Common myeloid progenitor, CD34-positive (primary cell): ENCODE measurements around the gene C1QTNF12.

Source experiments
- CTCF ChIA-PET: fragments of 350-600 bp; sonication (Branson Sonifier 250); formaldehyde crosslinking; loops from one replicate; lab custom pipeline; 2021; ENCODE audit warnings: antibody characterized with exemption; lab: Charles Lee
- POLR2A ChIA-PET: fragments of 350-600 bp; sonication (Branson Sonifier 250); formaldehyde crosslinking; loops from one replicate; lab custom pipeline; 2021; ENCODE audit warnings: antibody characterized with exemption; lab: Charles Lee
- DNase-seq, 3 donors: peaks; one replicate each; pipeline versions ENCODE4 v3.0.0 to v3.0.0-alpha.2; 2013
- H3K27ac ChIP-seq, 2 experiments: 1 replicate in 1 of 2; 2 replicates in 1 of 2; pipeline ENCODE4 v1.7.0; 2013; ENCODE audit warnings: inconsistent platforms in 2 of 2, low read length in 2 of 2, mild to moderate bottlenecking in 2 of 2, low read depth in 1 of 2, moderate library complexity in 1 of 2; ENCODE audit not compliant: severe bottlenecking in 2 of 2, insufficient read depth in 1 of 2, poor library complexity in 1 of 2
- H3K27me3 ChIP-seq, 5 experiments: replicated peaks in 2 of 5; 1 replicate in 3 of 5; 2 replicates in 2 of 5; pipeline versions ENCODE4 v1.6.1 to v1.7.0; 2013; ENCODE audit warnings: low read length in 4 of 5, mild to moderate bottlenecking in 2 of 5, moderate library complexity in 2 of 5, inconsistent platforms in 1 of 5; ENCODE audit not compliant: insufficient read depth in 5 of 5, control insufficient read depth in 4 of 5
- H3K36me3 ChIP-seq, 4 experiments: 1 replicate in 2 of 4; 2 replicates in 2 of 4; pipeline versions ENCODE4 v1.6.1 to v1.7.0; 2013; ENCODE audit warnings: low read length in 3 of 4, control low read depth in 1 of 4, mild to moderate bottlenecking in 1 of 4; ENCODE audit not compliant: control insufficient read depth in 4 of 4, insufficient read depth in 4 of 4
- H3K4me1 ChIP-seq, 4 experiments: 1 replicate in 3 of 4; 2 replicates in 1 of 4; pipeline versions ENCODE4 v1.6.1 to v1.7.1; 2013; ENCODE audit warnings: low read length in 3 of 4, mild to moderate bottlenecking in 3 of 4, control low read depth in 1 of 4, inconsistent platforms in 1 of 4, moderate library complexity in 1 of 4; ENCODE audit not compliant: control insufficient read depth in 4 of 4, insufficient read depth in 4 of 4; ENCODE audit errors: control extremely low read depth in 1 of 4
- H3K4me3 ChIP-seq, 7 experiments: 1 replicate in 4 of 7; 2 replicates in 3 of 7; pipeline versions ENCODE4 v1.5.1 to v1.7.0; 2013; ENCODE audit warnings: mild to moderate bottlenecking in 7 of 7, low read length in 6 of 7, moderate library complexity in 6 of 7, inconsistent platforms in 2 of 7, low read depth in 2 of 7, control low read depth in 1 of 7; ENCODE audit not compliant: insufficient read depth in 4 of 7, control insufficient read depth in 1 of 7; ENCODE audit errors: extremely low read depth in 1 of 7
- H3K9me3 ChIP-seq, 5 experiments: 1 replicate in 4 of 5; 2 replicates in 1 of 5; pipeline versions ENCODE4 v1.6.1 to v1.7.1; 2013; ENCODE audit warnings: low read length in 4 of 5, mild to moderate bottlenecking in 2 of 5, inconsistent platforms in 1 of 5, low read depth in 1 of 5, moderate library complexity in 1 of 5; ENCODE audit not compliant: control insufficient read depth in 4 of 5, insufficient read depth in 2 of 5; ENCODE audit errors: control extremely low read depth in 1 of 5
- WGBS: methylation state at CpG from one replicate; pipeline ENCODE4 v1.1.5; 2013; ENCODE audit not compliant: insufficient coverage; 5-methylcytosine and 5-hydroxymethylcytosine counted together

Gene C1QTNF12

DNA sequence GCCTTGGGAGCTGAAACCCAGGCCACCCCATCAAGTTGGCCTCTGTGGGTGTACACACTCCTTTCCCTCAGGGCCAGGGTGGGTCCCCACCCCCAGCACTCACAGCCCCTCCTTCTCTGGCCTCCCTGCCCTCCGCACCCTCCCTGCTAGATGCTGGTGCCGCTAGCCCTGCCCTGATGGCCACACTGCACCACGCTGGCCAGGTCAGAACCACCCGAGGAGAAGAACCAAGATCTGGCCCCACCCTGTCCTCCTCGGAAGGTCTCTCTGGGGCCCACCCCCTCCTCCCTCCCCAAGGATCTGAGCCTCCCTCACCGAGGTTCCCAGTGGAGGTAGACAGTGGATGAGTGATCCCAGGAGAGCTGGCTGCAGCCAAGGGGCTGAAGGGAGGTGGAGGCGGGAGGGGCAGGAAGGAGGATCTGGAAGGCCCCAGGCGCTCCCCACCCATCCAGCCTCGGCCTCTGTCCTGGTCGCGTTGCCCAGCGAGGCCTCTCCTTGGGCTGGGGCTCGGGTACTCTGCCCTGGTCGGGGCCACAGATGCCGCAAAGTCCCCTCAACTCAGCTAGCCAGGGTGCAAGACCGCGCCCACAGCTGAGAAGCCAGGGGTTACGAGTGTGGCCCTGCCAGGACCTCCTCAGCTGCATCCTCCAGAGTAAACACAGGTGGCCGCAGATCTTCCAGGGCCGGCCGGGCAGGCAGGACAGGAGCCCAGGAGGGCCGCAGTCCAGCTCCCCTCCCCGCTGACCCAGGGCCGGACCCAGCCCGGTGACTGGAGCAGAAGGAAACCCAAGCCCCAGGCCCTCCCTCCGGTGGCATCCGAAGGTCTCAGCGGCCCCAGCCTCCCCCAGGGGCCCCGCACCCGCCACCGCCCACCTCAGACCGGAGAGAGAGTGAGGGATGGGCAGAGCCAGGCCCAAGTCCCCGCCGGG lies 9.3 kb downstream of the C1QTNF12 start:
- DNase-seq = no peak
- H3K36me3 ChIP-seq = peaks cover 0 to 18% (median 16%) of the 10 kb centered on the region in 4 experiments
- no peak overlapping the region for H3K27ac ChIP-seq
- peaks cover 0 to 34% (median 0%) of the 10 kb centered on the region in 5 experiments for H3K27me3 ChIP-seq
- H3K9me3 ChIP-seq = no peaks in the 10 kb centered on the region
- 63% methylated on average over 29 of the region's 34 CpGs for WGBS
- CTCF ChIA-PET = interaction anchor here (1.3 to 2.7 kb wide), 3 partner anchors 14 to 205 kb away, joined by 3 to 11 read pairs (median 3); no protein-coding TSS in a partner anchor
- peaks cover 0 to 19% (median 14%) of the 10 kb centered on the region in 4 experiments for H3K4me1 ChIP-seq
- H3K4me3 ChIP-seq = no peak overlapping the region
- POLR2A ChIA-PET = no interaction called here

DNA sequence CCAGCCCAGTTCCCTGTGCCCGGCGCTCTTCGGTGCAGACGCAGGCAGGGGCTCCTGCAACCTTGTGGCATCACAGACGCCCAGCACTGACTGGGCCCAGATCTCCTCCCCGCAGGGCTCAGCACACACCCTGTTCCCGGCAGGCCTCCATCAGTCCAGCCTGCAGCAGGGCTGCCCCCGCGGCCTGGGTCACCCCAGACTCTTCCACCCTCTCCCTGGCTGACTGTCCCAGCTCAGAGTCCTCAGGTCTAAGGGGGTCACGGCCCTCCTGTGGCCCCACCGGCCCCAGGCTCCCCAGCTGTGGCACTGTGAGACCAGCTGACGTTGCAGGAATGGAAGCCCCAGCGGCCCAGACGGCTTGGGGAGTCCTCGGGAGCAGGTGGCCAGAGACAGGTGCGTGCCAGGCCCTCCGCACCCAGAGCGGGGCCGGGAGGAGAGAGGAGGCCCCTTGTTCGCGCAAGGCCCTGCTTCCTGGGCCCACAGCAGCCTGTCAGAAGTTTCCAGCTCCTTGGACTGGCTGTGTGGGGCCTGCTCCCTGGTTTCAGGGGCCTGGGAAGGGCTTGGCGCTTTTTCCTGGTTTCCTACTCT lies 10.3 kb downstream of the C1QTNF12 start:
- Histone ChIP-seq H3K27me3 (peaks cover 0 to 34% (median 0%) of the 10 kb centered on the region in 5 experiments), H3K36me3 (peaks cover 0 to 18% (median 16%) of the 10 kb centered on the region in 4 experiments), H3K9me3 (no peaks in the 10 kb centered on the region), H3K4me1 (peaks cover 0 to 19% (median 16%) of the 10 kb centered on the region in 4 experiments), H3K27ac (no peak overlapping the region), H3K4me3 (no peak overlapping the region)
- no peak for DNase-seq
- CTCF ChIA-PET = interaction anchor here (1.3 to 2.7 kb wide), 3 partner anchors 15 to 204 kb away, joined by 3 to 11 read pairs (median 3); no protein-coding TSS in a partner anchor
- POLR2A ChIA-PET = no interaction called here
- 96% methylated on average over 19 of the region's 22 CpGs for whole genome bisulfite sequencing

- ChIA-PET CTCF (interaction anchor here (1.3 kb wide), 1 partner anchor 15 kb away, joined by 6 read pairs; no protein-coding TSS in a partner anchor), POLR2A (no interaction called here)
- Histone ChIP-seq H3K9me3 (no peaks in the 10 kb centered on the region), H3K4me1 (peaks cover 4 to 30% (median 26%) of the 10 kb centered on the region in 4 experiments), H3K27ac (no peak overlapping the region), H3K4me3 (no peak overlapping the region), H3K36me3 (peaks cover 0 to 18% (median 16%) of the 10 kb centered on the region in 4 experiments), H3K27me3 (peaks cover 0 to 31% (median 0%) of the 10 kb centered on the region in 5 experiments)
- 96% methylated on average over 23 of the region's 27 CpGs for WGBS
- DNase-seq = no peak
Observed at GRCh38 chr1:1235016-1235744, 11.3 kb downstream of the C1QTNF12 start.

DNA sequence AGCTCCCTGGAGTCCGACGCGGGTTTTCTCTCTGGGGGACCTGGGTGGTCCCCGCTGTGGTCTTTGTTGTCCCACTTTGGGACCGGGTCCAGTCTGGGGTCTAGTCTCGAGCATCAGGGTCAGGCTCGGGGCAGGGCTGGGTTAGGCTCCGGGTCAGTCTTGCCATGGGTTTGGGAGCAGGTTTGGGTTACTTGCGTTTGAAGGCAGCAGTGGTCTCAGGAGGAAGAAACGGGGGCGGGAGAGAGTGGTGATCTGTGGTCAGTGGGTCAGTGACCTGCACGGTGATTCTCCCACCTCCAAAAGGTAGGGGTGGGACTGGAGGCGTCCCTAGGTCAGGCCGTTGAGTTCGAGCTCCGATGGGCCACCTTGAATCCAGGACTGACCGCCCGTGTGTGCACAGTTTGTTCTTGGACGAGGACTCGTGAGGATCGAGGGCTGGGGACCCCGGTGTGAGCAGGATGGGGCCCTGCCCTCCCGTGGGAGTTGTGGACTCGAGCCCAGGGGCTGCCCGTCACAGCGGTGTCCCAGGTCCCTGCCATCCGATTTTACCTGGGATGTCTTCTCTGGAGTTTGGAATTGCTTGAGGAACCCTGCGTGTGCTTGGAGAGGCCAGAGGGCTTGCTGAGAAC lies 12.2 kb downstream of the C1QTNF12 start:
- WGBS = 95% methylated on average over 23 of the region's 28 CpGs
- no peak for DNase-seq
- Histone ChIP-seq H3K9me3 (no peaks in the 10 kb centered on the region), H3K36me3 (peaks cover 0 to 25% (median 16%) of the 10 kb centered on the region in 4 experiments), H3K4me1 (peaks cover 4 to 35% (median 33%) of the 10 kb centered on the region in 4 experiments), H3K27me3 (peaks cover 0 to 23% (median 0%) of the 10 kb centered on the region in 5 experiments), H3K27ac (no peak overlapping the region), H3K4me3 (no peak overlapping the region)
- ChIA-PET POLR2A (no interaction called here), CTCF (interaction anchor here (1.3 kb wide), 1 partner anchor 16 kb away, joined by 6 read pairs; no protein-coding TSS in a partner anchor)

DNA sequence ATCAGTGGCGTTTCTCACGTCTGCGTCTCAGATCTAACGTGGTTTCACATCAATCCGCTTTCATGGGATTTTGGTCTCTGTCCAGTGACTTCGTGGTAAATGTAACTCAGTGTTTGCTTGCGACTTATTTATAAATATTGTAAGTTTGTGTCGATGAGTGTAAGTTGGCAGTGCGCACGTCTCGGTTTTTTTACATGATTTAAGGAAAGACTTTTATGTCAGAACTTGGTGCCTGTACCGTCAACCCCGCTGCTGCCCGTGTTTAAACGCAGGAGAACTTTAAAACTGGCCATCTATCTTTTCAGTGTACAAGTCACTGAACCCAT lies 13.0 kb downstream of the C1QTNF12 start:
- POLR2A ChIA-PET = no interaction called here
- H3K4me3 ChIP-seq = peak overlapping the region in 2 of 7 experiments; percentile 64 to 94
- no peaks in the 10 kb centered on the region for H3K9me3 ChIP-seq
- no peak overlapping the region for H3K27ac ChIP-seq
- CTCF ChIA-PET = no interaction called here
- DNase-seq = no peak
- peaks cover 0 to 32% (median 20%) of the 10 kb centered on the region in 4 experiments for H3K36me3 ChIP-seq
- WGBS = 96% methylated on average over 15 of the region's 15 CpGs
- H3K27me3 ChIP-seq = peaks cover 0 to 15% (median 0%) of the 10 kb centered on the region in 5 experiments
- peaks cover 4 to 35% (median 33%) of the 10 kb centered on the region in 4 experiments for H3K4me1 ChIP-seq

GRCh38 chr1:1232796-1233566 lies 13.5 kb downstream of the C1QTNF12 start:
- ChIA-PET POLR2A (interaction anchor here (1.4 kb wide), 1 partner anchor 20 kb away, joined by 5 read pairs; no protein-coding TSS in a partner anchor), CTCF (no interaction called here)
- H3K4me3 ChIP-seq = peak overlapping the region in 5 of 7 experiments; percentile 32 to 94 (median 64)
- DNase-seq = no peak
- no peaks in the 10 kb centered on the region for H3K9me3 ChIP-seq
- 85% methylated on average over 94 of the region's 98 CpGs for WGBS
- peaks cover 4 to 35% (median 33%) of the 10 kb centered on the region in 4 experiments for H3K4me1 ChIP-seq
- peaks cover 0 to 10% (median 0%) of the 10 kb centered on the region in 5 experiments for H3K27me3 ChIP-seq
- H3K36me3 ChIP-seq = peaks cover 0 to 37% (median 24%) of the 10 kb centered on the region in 4 experiments
- no peak overlapping the region for H3K27ac ChIP-seq
